Measurements from ENCODE around the gene ANKRD28. TPM values are rescaled to one million over a fixed set of nuclear protein-coding genes. Genes with fewer than 3 reads are reported as not detected.

ANKRD28 gene
- total and polyA plus RNA-seq, 2 of the 8 experiments (the other 6 are each of a cell fraction or from before 2014, with no cell fraction given) = 39.1 to 61.7 TPM

GRCh38 chr3:15631426-15632211 is 166.2 kb downstream of the ANKRD28 start:
- no peak overlapping the region for H3K4me3 ChIP-seq (ENCODE audit: extremely low read depth in 1 of 4, insufficient read depth in 2 of 4, low read depth in 3 of 4, low read length in 4 of 4)
- no peak overlapping the region for H3K9ac ChIP-seq (replicated peaks in 1 of 4; ENCODE audit: extremely low read depth in 1 of 4, low read depth in 3 of 4, low read length in 3 of 4)
- TF ChIP-seq CTCF (IDR thresholded peaks at IDR 0.05; ENCODE audit: control extremely low read depth in 1 of 3, insufficient read depth in 1 of 3, low read depth in 1 of 3, low read length in 3 of 3) (peak in 1 of 3 experiments; percentile 11; a peak in 1 of 4 replicates), RXRA (IDR thresholded peaks at IDR 0.05; ENCODE audit: insufficient read depth, low read depth, low read length) (no peak)
- 81% methylated on average over 12 of the region's 12 CpGs; no CpG with 5 or more reads in 1 of the 2 experiments for WGBS, 2 experiments (ENCODE audit: extremely low coverage in 1 of 2, insufficient coverage in 1 of 2, insufficient read length in 1 of 2, insufficient replicate concordance in 2 of 2, low coverage in 1 of 2, low lambda C conversion rate in 2 of 2, missing lambda C conversion rate in 1 of 2)
- peak overlapping the region; percentile 98 for H2BK12ac ChIP-seq (ENCODE audit: low read depth, low read length)
- H3K4ac ChIP-seq (replicated peaks; ENCODE audit: insufficient read length, low read depth, low read length) = peak overlapping the region; percentile 94
- peak overlapping the region; percentile 16 for H3K14ac ChIP-seq (ENCODE audit: insufficient read length)
- H3K79me1 ChIP-seq (ENCODE audit: low read depth, low read length) = no peaks in the 10 kb centered on the region
- H3K36me3 ChIP-seq (ENCODE audit: control insufficient read depth in 2 of 4, insufficient read depth in 4 of 4, low read length in 3 of 4) = no peaks in the 10 kb centered on the region
- H3K27me3 ChIP-seq (replicated peaks in 1 of 4; ENCODE audit: control insufficient read depth in 3 of 4, extremely low read depth in 1 of 4, insufficient read depth in 3 of 4, low read length in 3 of 4) = no peaks in the 10 kb centered on the region
- no peak for FAIRE-seq
- H3K23ac ChIP-seq (ENCODE audit: insufficient read length) = no peak overlapping the region
- no peak for DNase-seq (ENCODE audit: low read depth in 1 of 2, low spot score in 2 of 2)
- no peaks in the 10 kb centered on the region for H3K9me3 ChIP-seq (ENCODE audit: insufficient read depth in 2 of 2, low read depth in 1 of 2, low read length in 1 of 2)
- no peak overlapping the region for H3K56ac ChIP-seq (replicated peaks; ENCODE audit: insufficient read length, low read depth, low read length)
- peak overlapping the region; percentile 55 for H2BK120ac ChIP-seq (replicated peaks; ENCODE audit: low read depth, low read length)
- H4K20me1 ChIP-seq (replicated peaks in 1 of 2; ENCODE audit: control insufficient read depth in 1 of 2, insufficient read depth in 2 of 2, low read length in 2 of 2) = no peaks in the 10 kb centered on the region
- H3K4me2 ChIP-seq (ENCODE audit: insufficient read depth in 1 of 2, low read depth in 2 of 2, low read length in 2 of 2) = peak overlapping the region in 1 of 2 experiments; percentile 59; a peak in 1 of 4 replicates
- peaks cover 15 to 47% (median 28%) of the 10 kb centered on the region in 4 experiments for H3K4me1 ChIP-seq (replicated peaks in 1 of 4; ENCODE audit: control insufficient read depth in 3 of 4, insufficient read depth in 4 of 4, low read length in 3 of 4)
- peak overlapping the region; percentile 78 for H4K5ac ChIP-seq (ENCODE audit: insufficient read length, low read depth, low read length)
- peak overlapping the region; percentile 97 for H3K18ac ChIP-seq (ENCODE audit: extremely low read depth, low read length)
- peak overlapping the region; percentile 54; the same call in 1 of the 2 replicates for H3K27ac ChIP-seq (ENCODE audit: low read depth, low read length)
- ChIA-PET CTCF (ENCODE audit: partially characterized antibody) (interaction anchor here (1.2 to 1.5 kb wide), 5 partner anchors 12 to 83 kb away, joined by 3 to 8 read pairs (median 4); no protein-coding TSS in a partner anchor), POLR2A (ENCODE audit: partially characterized antibody) (interaction anchor here (3.2 kb wide), 1 partner anchor 30 kb away, joined by 12 read pairs; the partner anchor contains the start of genes BTD and HACL1)
- peak overlapping the region; percentile 94 for H4K91ac ChIP-seq (replicated peaks; ENCODE audit: insufficient read length, low read length)
- H2BK15ac ChIP-seq (ENCODE audit: low read length) = peak overlapping the region; percentile 19; the same call in 1 of the 2 replicates
- H2AFZ ChIP-seq (ENCODE audit: low read length) = no peak overlapping the region
- peak overlapping the region; percentile 53; the same call in 1 of the 2 replicates for H4K8ac ChIP-seq (ENCODE audit: extremely low read depth, insufficient read depth, low read length)
- peak overlapping the region; percentile 96 for H2AK5ac ChIP-seq (ENCODE audit: low read depth, low read length)
- H3K79me2 ChIP-seq (ENCODE audit: control insufficient read depth in 1 of 2, insufficient read depth in 2 of 2, low read length in 2 of 2) = no peaks in the 10 kb centered on the region
- peak overlapping the region; percentile 96 for H2BK5ac ChIP-seq (ENCODE audit: low read depth, low read length)
- H3K23me2 ChIP-seq (ENCODE audit: low read depth, low read length) = no peaks in the 10 kb centered on the region
- H2BK20ac ChIP-seq (ENCODE audit: low read length) = peak overlapping the region; percentile 99
